ENCODE results near the gene LMNB1. TPM values are rescaled to one million over a fixed set of nuclear protein-coding genes. Genes with fewer than 3 reads are reported as not detected.
"Not testable (repeated sequence)": the region's sequence is repeated elsewhere in the genome, so short reads cannot be mapped to it uniquely, and the experiment has no call there.

The LMNB1 gene
- total RNA-seq = 2.3 TPM
- long read RNA-seq = 0 reads

GRCh38 chr5:126776499-126777256 lies at the start of gene LMNB1:
Gene LMNB1, plus strand, starts transcription at chr5:126777136. Its CDS starts 373 bp downstream, at chr5:126777509.
- DNase-seq = peak; percentile 97
- intact Hi-C loops (cut with micrococcal nuclease) = no loop called here
- peak; percentile 97 for ATAC-seq

- intact Hi-C loops (cut with micrococcal nuclease) = no loop called here
- DNase-seq (no peak), ATAC-seq (no peak)
Measured at GRCh38 chr5:126732716-126733115, 44.2 kb upstream of the LMNB1 start.

GRCh38 chr5:126734573-126734972 lies 42.4 kb upstream of the LMNB1 start:
- DNase-seq; intact Hi-C loops (cut with micrococcal nuclease); ATAC-seq: not testable (repeated sequence)

- no peak for DNase-seq
- intact Hi-C loops (cut with micrococcal nuclease) = no loop called here
- ATAC-seq = no peak
Measured at GRCh38 chr5:126736141-126736540, 40.8 kb upstream of the LMNB1 start.

- DNase-seq (no peak), ATAC-seq (no peak)
- intact Hi-C loops (cut with micrococcal nuclease) = no loop called here
Measured at GRCh38 chr5:126741361-126741760, 35.6 kb upstream of the LMNB1 start.

- ATAC-seq (no peak), DNase-seq (no peak)
- intact Hi-C loops (cut with micrococcal nuclease) = no loop called here
Measured at GRCh38 chr5:126742425-126742824, 34.5 kb upstream of the LMNB1 start.

- DNase-seq = no peak
- no peak for ATAC-seq
- intact Hi-C loops (cut with micrococcal nuclease) = no loop called here
Measured at GRCh38 chr5:126744836-126745235, 32.1 kb upstream of the LMNB1 start.

- no peak for ATAC-seq
- intact Hi-C loops (cut with micrococcal nuclease) = no loop called here
- DNase-seq = no peak
Measured at GRCh38 chr5:126745259-126745992, 31.5 kb upstream of the LMNB1 start.

- no peak for DNase-seq
- no peak for ATAC-seq
- intact Hi-C loops (cut with micrococcal nuclease) = no loop called here
Measured at GRCh38 chr5:126746290-126746689, 30.6 kb upstream of the LMNB1 start.

GRCh38 chr5:126752081-126752785 lies 24.7 kb upstream of the LMNB1 start:
- intact Hi-C loops (cut with micrococcal nuclease) = no loop called here
- ATAC-seq (no peak), DNase-seq (no peak)

GRCh38 chr5:126753227-126753626 lies 23.7 kb upstream of the LMNB1 start:
- ATAC-seq (no peak), DNase-seq (no peak)
- intact Hi-C loops (cut with micrococcal nuclease) = no loop called here

- DNase-seq (no peak), ATAC-seq (no peak)
- intact Hi-C loops (cut with micrococcal nuclease) = no loop called here
Measured at GRCh38 chr5:126754609-126755008, 22.3 kb upstream of the LMNB1 start.

- intact Hi-C loops (cut with micrococcal nuclease) = no loop called here
- ATAC-seq = no peak
- no peak for DNase-seq
Measured at GRCh38 chr5:126755593-126755992, 21.3 kb upstream of the LMNB1 start.

GRCh38 chr5:126757713-126758357 lies 19.1 kb upstream of the LMNB1 start:
- DNase-seq (no peak), ATAC-seq (no peak)
- intact Hi-C loops (cut with micrococcal nuclease) = no loop called here

- no peak for DNase-seq
- no peak for ATAC-seq
- intact Hi-C loops (cut with micrococcal nuclease) = no loop called here
Measured at GRCh38 chr5:126763371-126763770, 13.6 kb upstream of the LMNB1 start.

GRCh38 chr5:126769703-126770102 lies 7.2 kb upstream of the LMNB1 start:
- intact Hi-C loops (cut with micrococcal nuclease) = no loop called here
- ATAC-seq (no peak), DNase-seq (no peak)

- intact Hi-C loops (cut with micrococcal nuclease); DNase-seq; ATAC-seq: not testable (repeated sequence)
Measured at GRCh38 chr5:126773536-126773935, 3.4 kb upstream of the LMNB1 start.

GRCh38 chr5:126774595-126774994 lies 2.3 kb upstream of the LMNB1 start:
- intact Hi-C loops (cut with micrococcal nuclease); ATAC-seq; DNase-seq: not testable (repeated sequence)

GRCh38 chr5:126777257-126777974 lies 480 bp downstream of the LMNB1 start:
- peak; percentile 64 for DNase-seq
- intact Hi-C loops (cut with micrococcal nuclease) = no loop called here
- ATAC-seq = peak; percentile 33
